NCI-H2081 treated with DMSO at 0.1 percent for 48 hours (cell line): ENCODE results near the gene ZDHHC17.

Experiments
- DNase-seq: peaks from one replicate; lab custom pipeline; 2025; lab: John Stamatoyannopoulos, UW

ZDHHC17 gene

GRCh38 chr12:76820888-76821482, 57.1 kb downstream of the ZDHHC17 start:
- DNase-seq = no peak

- no peak for DNase-seq
Observed at GRCh38 chr12:76830436-76830835, 66.5 kb downstream of the ZDHHC17 start.

- no peak for DNase-seq
Observed at GRCh38 chr12:76836633-76837032, 72.7 kb downstream of the ZDHHC17 start.

- no peak for DNase-seq
Observed at GRCh38 chr12:76847260-76847659, 83.3 kb downstream of the ZDHHC17 start.

GRCh38 chr12:76848132-76848531, 84.2 kb downstream of the ZDHHC17 start:
- DNase-seq = no peak

- no peak for DNase-seq
Observed at GRCh38 chr12:76852106-76852505, 88.2 kb downstream of the ZDHHC17 start.

GRCh38 chr12:76855271-76855670, 91.4 kb downstream of the ZDHHC17 start:
- DNase-seq = no peak

- no peak for DNase-seq
Observed at GRCh38 chr12:76856018-76856644, 92.2 kb downstream of the ZDHHC17 start.

- DNase-seq = no peak
Observed at GRCh38 chr12:76859611-76860010, 95.7 kb downstream of the ZDHHC17 start.

GRCh38 chr12:76860256-76860655, 96.3 kb downstream of the ZDHHC17 start:
- DNase-seq = no peak

- no peak for DNase-seq
Observed at GRCh38 chr12:76863005-76863670, 99.2 kb downstream of the ZDHHC17 start.

- DNase-seq = no peak
Observed at GRCh38 chr12:76863837-76864236, 99.9 kb downstream of the ZDHHC17 start.

- no peak for DNase-seq
Observed at GRCh38 chr12:76864791-76865400, 101.0 kb downstream of the ZDHHC17 start.

GRCh38 chr12:76866151-76866567, 102.2 kb downstream of the ZDHHC17 start:
- DNase-seq = no peak

- no peak for DNase-seq
Observed at GRCh38 chr12:76866726-76867125, 102.8 kb downstream of the ZDHHC17 start.

- no peak for DNase-seq
Observed at GRCh38 chr12:76871082-76871481, 107.2 kb downstream of the ZDHHC17 start.

GRCh38 chr12:76871742-76872141, 107.8 kb downstream of the ZDHHC17 start:
- no peak for DNase-seq

- no peak for DNase-seq
Observed at GRCh38 chr12:76872415-76872814, 108.5 kb downstream of the ZDHHC17 start.

- no peak for DNase-seq
Observed at GRCh38 chr12:76874027-76874426, 110.1 kb downstream of the ZDHHC17 start.

GRCh38 chr12:76874491-76875190, 110.7 kb downstream of the ZDHHC17 start:
- no peak for DNase-seq

GRCh38 chr12:76876696-76877229, 112.8 kb downstream of the ZDHHC17 start:
- DNase-seq = no peak
